ENCODE measurements around the gene LRRC52. TPM values are rescaled to one million over a fixed set of nuclear protein-coding genes. Genes with fewer than 3 reads are reported as not detected.

LRRC52 gene
- total RNA-seq, 1 experiment from 2014 or later = not detected

DNA sequence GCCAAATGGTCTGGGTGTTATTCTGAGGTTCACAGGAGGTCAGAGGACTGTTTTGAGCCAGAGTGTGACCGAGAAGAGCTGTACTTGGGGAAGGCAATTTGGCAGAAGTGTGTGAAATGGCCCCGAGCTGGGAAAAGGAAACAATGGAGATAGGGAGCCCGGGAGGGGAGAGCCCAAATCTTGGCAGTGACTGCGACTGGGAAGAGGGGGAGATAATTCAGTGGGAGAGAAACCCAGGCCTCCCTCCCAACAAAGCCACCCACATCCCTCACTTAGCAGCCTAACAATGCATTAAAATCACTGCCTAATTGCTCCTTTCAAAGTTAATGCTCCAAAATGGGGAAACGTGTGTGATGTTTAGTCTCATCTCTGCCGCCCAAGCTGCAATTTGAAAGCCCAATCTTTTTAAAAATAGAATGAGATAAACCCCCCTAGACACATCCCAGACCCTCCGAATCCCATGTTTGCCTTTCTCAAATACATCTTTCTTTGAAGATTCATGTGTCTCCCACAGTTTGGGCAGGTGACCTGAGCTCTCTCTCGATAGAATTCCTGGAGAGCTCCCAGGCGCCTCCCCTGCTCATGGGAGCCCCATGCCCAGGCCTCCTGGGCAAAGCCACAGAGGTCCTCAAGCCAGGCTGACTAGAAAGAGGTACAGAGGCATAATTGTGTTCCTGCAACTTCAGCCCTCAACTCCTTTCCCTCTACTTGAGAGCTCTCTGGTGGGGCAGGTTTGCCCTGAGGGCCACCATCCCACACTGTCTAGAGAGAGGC is 17.3 kb downstream of the LRRC52 start:
- DNase-seq (ENCODE audit: low read depth, low spot score) = no peak
- Histone ChIP-seq H3K4me3 (ENCODE audit: low read depth in 2 of 2, low read length in 2 of 2) (no peak overlapping the region), H3K36me3 (ENCODE audit: control insufficient read depth, insufficient read depth, low read length) (no peaks in the 10 kb centered on the region; the same call in 1 of the 2 replicates), H3K9me3 (ENCODE audit: control insufficient read depth, insufficient read depth, low read depth, low read length) (no peaks in the 10 kb centered on the region), H3K27me3 (ENCODE audit: control insufficient read depth, insufficient read depth, low read length) (peaks cover 2% of the 10 kb centered on the region; the same call in 1 of the 2 replicates), H3K27ac (ENCODE audit: low read length) (no peak overlapping the region), H3K4me1 (ENCODE audit: control insufficient read depth, insufficient read depth, low read length) (no peaks in the 10 kb centered on the region)
- no TSS peak for BruUV-seq (replicated peaks)
- TF ChIP-seq, protein P1, sequence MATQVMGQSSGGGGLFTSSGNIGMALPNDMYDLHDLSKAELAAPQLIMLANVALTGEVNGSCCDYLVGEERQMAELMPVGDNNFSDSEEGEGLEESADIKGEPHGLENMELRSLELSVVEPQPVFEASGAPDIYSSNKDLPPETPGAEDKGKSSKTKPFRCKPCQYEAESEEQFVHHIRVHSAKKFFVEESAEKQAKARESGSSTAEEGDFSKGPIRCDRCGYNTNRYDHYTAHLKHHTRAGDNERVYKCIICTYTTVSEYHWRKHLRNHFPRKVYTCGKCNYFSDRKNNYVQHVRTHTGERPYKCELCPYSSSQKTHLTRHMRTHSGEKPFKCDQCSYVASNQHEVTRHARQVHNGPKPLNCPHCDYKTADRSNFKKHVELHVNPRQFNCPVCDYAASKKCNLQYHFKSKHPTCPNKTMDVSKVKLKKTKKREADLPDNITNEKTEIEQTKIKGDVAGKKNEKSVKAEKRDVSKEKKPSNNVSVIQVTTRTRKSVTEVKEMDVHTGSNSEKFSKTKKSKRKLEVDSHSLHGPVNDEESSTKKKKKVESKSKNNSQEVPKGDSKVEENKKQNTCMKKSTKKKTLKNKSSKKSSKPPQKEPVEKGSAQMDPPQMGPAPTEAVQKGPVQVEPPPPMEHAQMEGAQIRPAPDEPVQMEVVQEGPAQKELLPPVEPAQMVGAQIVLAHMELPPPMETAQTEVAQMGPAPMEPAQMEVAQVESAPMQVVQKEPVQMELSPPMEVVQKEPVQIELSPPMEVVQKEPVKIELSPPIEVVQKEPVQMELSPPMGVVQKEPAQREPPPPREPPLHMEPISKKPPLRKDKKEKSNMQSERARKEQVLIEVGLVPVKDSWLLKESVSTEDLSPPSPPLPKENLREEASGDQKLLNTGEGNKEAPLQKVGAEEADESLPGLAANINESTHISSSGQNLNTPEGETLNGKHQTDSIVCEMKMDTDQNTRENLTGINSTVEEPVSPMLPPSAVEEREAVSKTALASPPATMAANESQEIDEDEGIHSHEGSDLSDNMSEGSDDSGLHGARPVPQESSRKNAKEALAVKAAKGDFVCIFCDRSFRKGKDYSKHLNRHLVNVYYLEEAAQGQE (IDR thresholded peaks at IDR 0.05; ENCODE audit: insufficient read depth in 1 of 2, low read depth in 2 of 2, low read length in 1 of 2) = no peak
- in situ Hi-C loops (cut with HindIII; ENCODE audit: low pct_unique_long_range_greater_than_20kb, low sequenced_read_pairs) = no loop called here
- ATAC-seq = no peak
- intact Hi-C loops (cut with micrococcal nuclease; ENCODE audit: unreplicated experiment) = no loop called here
- CTCF ChIA-PET = no interaction called here
- POLR2A ChIA-PET = no interaction called here

GRCh38 chr1:165562571-165562970 is 18.8 kb downstream of the LRRC52 start:
- H3K4me1 ChIP-seq (ENCODE audit: control insufficient read depth, insufficient read depth, low read length) = no peaks in the 10 kb centered on the region
- in situ Hi-C loops (cut with HindIII; ENCODE audit: low pct_unique_long_range_greater_than_20kb, low sequenced_read_pairs) = no loop called here
- no peak overlapping the region for H3K4me3 ChIP-seq (ENCODE audit: low read depth in 2 of 2, low read length in 2 of 2)
- no TSS peak for BruUV-seq (replicated peaks)
- no peaks in the 10 kb centered on the region; the same call in 1 of the 2 replicates for H3K36me3 ChIP-seq (ENCODE audit: control insufficient read depth, insufficient read depth, low read length)
- TF ChIP-seq SIN3A (IDR thresholded peaks at IDR 0.05; ENCODE audit: borderline replicate concordance, insufficient read depth, low read depth, low read length) (no peak), TCF7L2 (IDR thresholded peaks at IDR 0.05; ENCODE audit: low read depth, low read length) (no peak)
- TF ChIP-seq, protein P1 (IDR thresholded peaks at IDR 0.05; ENCODE audit: insufficient read depth in 1 of 2, low read depth in 2 of 2, low read length in 1 of 2) = no peak
- TF ChIP-seq, protein P2, sequence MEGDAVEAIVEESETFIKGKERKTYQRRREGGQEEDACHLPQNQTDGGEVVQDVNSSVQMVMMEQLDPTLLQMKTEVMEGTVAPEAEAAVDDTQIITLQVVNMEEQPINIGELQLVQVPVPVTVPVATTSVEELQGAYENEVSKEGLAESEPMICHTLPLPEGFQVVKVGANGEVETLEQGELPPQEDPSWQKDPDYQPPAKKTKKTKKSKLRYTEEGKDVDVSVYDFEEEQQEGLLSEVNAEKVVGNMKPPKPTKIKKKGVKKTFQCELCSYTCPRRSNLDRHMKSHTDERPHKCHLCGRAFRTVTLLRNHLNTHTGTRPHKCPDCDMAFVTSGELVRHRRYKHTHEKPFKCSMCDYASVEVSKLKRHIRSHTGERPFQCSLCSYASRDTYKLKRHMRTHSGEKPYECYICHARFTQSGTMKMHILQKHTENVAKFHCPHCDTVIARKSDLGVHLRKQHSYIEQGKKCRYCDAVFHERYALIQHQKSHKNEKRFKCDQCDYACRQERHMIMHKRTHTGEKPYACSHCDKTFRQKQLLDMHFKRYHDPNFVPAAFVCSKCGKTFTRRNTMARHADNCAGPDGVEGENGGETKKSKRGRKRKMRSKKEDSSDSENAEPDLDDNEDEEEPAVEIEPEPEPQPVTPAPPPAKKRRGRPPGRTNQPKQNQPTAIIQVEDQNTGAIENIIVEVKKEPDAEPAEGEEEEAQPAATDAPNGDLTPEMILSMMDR (IDR thresholded peaks at IDR 0.05) = no peak
- H3K27me3 ChIP-seq (ENCODE audit: control insufficient read depth, insufficient read depth, low read length) = no peaks in the 10 kb centered on the region; the same call in 1 of the 2 replicates
- no peak for DNase-seq (ENCODE audit: low read depth, low spot score)
- intact Hi-C loops (cut with micrococcal nuclease; ENCODE audit: unreplicated experiment) = no loop called here
- POLR2A ChIA-PET = no interaction called here
- no peak for ATAC-seq
- CTCF ChIA-PET = no interaction called here
- no peaks in the 10 kb centered on the region for H3K9me3 ChIP-seq (ENCODE audit: control insufficient read depth, insufficient read depth, low read depth, low read length)
- no peak overlapping the region for H3K27ac ChIP-seq (ENCODE audit: low read length)
